Bronchial epithelial cell (primary cell): ENCODE measurements around the gene SREK1. TPM values are rescaled to one million over a fixed set of nuclear protein-coding genes. Genes with fewer than 3 reads are reported as not detected.

ENCODE experiments used
- DNase-seq: peaks from one replicate; pipeline ENCODE4 v3.0.0-alpha.2; 2010; ENCODE audit warnings: low read depth
- FAIRE-seq: peaks from 2 replicates; lab custom pipeline; 2011; peaks lifted over from hg19 to GRCh38; lab: Jason Lieb, UNC
- H3K27me3 ChIP-seq: 2 replicates; pipeline ENCODE4 v1.5.1; 2011; ENCODE audit warnings: low read length; ENCODE audit not compliant: control insufficient read depth, insufficient read depth
- H3K36me3 ChIP-seq: 2 replicates; pipeline ENCODE4 v1.5.1; 2011; ENCODE audit warnings: low read length; ENCODE audit not compliant: control insufficient read depth, insufficient read depth
- H3K4me3 ChIP-seq: 2 replicates; pipeline ENCODE4 v1.5.1; 2011; ENCODE audit warnings: mild to moderate bottlenecking, low read depth, low read length, control low read depth
- total RNA-seq: library from RNA; depleted of rRNA; stranded (reverse); fragments of >200 nt; gene quantifications from 2 replicates; pipeline ENCODE4 v1.2.1, GENCODE V29; 2014
- TF ChIP-seq, protein P1 (sequence below): IDR thresholded peaks from 2 replicates; pipeline ENCODE4 v1.5.1; 2011; ENCODE audit warnings: mild to moderate bottlenecking, moderate library complexity, low read length, control low read depth, inconsistent platforms; ENCODE audit not compliant: insufficient read depth, severe bottlenecking

SREK1 gene
- total RNA-seq, 1 donor from 2014 or later = 45.5 TPM

DNA sequence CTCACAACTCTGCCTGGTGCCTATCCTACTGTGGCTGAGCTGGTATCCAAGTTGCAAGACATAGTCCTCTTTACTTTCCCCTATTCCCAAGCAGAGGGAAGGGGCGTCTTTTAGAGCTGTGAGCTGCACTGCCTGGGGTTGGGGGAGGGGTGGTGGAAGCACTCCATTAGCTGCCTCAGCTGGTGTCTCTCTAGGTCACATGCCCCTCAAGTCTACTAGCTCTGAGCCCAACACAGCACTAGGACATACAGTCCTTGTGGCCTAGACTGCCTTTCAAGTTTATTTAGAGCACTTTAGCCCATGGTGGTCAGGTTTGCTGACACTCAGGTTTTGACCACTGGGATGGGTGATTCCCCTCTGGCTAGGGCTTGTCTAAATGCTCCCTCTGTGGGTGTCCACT, 54.7 kb downstream of the SREK1 start:
- H3K4me3 ChIP-seq = no peak overlapping the region
- H3K27me3 ChIP-seq = no peaks in the 10 kb centered on the region
- H3K36me3 ChIP-seq = no peaks in the 10 kb centered on the region
- DNase-seq (no peak), FAIRE-seq (no peak)
- TF ChIP-seq, protein P1, sequence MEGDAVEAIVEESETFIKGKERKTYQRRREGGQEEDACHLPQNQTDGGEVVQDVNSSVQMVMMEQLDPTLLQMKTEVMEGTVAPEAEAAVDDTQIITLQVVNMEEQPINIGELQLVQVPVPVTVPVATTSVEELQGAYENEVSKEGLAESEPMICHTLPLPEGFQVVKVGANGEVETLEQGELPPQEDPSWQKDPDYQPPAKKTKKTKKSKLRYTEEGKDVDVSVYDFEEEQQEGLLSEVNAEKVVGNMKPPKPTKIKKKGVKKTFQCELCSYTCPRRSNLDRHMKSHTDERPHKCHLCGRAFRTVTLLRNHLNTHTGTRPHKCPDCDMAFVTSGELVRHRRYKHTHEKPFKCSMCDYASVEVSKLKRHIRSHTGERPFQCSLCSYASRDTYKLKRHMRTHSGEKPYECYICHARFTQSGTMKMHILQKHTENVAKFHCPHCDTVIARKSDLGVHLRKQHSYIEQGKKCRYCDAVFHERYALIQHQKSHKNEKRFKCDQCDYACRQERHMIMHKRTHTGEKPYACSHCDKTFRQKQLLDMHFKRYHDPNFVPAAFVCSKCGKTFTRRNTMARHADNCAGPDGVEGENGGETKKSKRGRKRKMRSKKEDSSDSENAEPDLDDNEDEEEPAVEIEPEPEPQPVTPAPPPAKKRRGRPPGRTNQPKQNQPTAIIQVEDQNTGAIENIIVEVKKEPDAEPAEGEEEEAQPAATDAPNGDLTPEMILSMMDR = no peak

DNA sequence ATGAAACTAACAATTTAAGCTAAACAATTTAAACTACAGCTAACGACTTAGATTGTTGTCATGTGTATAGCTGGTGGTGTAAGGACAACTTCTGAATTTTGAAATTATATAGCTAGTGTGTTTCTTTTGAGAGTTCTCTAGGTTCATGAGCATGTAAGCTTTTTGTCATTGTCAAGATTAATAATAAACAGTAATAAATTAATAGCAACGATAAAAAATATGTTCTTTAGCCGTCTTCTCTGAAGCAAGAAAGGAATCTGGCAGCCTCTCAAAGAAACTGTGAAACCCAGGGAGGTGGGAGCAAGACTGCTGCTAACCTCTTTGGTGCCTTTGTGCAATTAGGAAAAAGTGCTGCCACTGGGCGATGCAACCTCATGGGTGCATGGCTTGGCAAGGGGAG, 59.4 kb downstream of the SREK1 start:
- no peaks in the 10 kb centered on the region for H3K36me3 ChIP-seq
- FAIRE-seq = no peak
- no peaks in the 10 kb centered on the region for H3K27me3 ChIP-seq
- H3K4me3 ChIP-seq = no peak overlapping the region
- no peak for DNase-seq
- TF ChIP-seq, protein P1 = no peak

DNA sequence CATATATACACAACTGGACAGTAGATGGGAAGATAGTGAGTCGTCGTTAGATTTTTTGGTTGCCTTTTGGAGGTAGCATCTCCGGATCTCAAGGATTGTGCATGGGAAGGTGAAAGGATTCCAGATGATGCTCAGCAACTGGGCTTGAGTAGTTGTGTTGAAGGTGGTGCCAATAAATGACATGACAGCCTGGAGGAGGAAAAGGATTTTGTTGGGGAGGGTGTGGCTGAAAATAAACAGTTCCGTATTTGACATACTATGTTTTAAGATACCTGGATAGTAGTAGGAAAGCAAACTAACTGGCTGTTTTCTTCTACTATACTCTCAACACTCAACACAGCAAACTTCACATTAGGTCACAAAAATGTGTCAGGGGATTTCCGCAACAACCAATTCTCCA, 62.4 kb downstream of the SREK1 start:
- FAIRE-seq (no peak), DNase-seq (no peak)
- Histone ChIP-seq H3K4me3 (no peak overlapping the region), H3K27me3 (no peaks in the 10 kb centered on the region), H3K36me3 (no peaks in the 10 kb centered on the region)
- TF ChIP-seq, protein P1 = no peak

DNA sequence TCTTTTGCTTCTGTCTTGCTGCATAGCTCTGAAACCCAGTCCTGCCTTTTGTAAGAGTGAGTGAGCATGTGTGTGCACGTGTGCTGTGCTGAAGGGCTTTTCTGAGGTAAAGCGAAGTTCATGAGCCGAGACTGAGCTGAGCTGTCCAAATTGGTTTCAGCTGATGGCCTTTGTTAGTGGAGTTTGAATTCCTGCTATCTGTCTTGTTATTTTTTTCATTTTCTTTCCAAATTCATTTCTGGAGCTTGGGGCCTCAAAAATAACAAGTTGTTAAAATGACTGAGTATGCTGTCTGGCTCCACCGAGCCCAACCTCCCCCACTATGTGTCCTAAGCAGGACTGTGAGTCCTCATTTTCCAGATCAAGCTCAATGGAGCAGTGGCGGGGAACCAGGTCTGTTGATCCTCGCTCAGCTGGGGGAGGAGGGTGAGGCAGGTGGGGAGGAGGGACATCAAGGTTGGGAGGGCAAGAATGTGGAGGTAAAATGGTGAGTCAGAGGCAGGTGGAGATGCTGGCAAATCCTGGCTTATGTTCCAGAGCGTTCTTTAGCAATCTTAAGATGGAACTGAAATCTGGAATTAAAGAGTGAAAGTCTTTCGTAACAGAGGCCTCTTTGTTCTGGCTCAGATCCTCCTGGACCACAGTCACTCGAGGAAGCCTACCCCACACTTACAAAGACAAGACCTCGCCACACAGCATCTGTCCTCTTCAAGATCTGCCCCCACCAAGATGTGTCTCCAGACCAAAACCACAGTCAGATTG, 63.9 kb downstream of the SREK1 start:
- Histone ChIP-seq H3K36me3 (no peaks in the 10 kb centered on the region), H3K27me3 (no peaks in the 10 kb centered on the region), H3K4me3 (no peak overlapping the region)
- TF ChIP-seq, protein P1 = no peak
- FAIRE-seq (peak; percentile 32), DNase-seq (peak; percentile 30)

DNA sequence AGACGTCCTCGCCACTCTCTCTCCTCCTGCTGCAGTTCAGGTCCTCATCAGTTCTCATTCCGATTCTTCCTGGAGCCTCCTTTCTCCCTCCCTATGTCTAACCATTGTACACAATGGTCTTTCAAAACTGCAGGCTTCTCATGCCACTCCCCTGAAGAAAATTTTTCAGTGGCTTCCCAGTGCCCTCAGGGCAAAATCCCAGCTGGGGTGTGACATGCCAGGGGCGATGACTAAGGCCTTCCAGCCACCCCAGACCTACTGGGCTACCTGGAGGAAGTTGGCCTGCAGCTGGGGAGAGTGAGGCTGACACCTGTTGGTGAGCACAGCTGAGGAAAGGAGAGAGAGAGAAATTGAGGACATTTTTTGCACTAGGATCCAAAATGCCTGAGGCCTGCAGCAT, 65.2 kb downstream of the SREK1 start:
- DNase-seq = peak; percentile 78

More for the DNA sequence above, 65.2 kb downstream of the SREK1 start:
- no peaks in the 10 kb centered on the region for H3K27me3 ChIP-seq
- H3K36me3 ChIP-seq = no peaks in the 10 kb centered on the region
- FAIRE-seq = no peak
- H3K4me3 ChIP-seq = no peak overlapping the region
- TF ChIP-seq, protein P1 = peak; percentile 32
